ENCODE data around the gene RTP2.

RTP2 gene, protein sequence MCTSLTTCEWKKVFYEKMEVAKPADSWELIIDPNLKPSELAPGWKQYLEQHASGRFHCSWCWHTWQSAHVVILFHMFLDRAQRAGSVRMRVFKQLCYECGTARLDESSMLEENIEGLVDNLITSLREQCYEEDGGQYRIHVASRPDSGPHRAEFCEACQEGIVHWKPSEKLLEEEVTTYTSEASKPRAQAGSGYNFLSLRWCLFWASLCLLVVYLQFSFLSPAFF

DNA sequence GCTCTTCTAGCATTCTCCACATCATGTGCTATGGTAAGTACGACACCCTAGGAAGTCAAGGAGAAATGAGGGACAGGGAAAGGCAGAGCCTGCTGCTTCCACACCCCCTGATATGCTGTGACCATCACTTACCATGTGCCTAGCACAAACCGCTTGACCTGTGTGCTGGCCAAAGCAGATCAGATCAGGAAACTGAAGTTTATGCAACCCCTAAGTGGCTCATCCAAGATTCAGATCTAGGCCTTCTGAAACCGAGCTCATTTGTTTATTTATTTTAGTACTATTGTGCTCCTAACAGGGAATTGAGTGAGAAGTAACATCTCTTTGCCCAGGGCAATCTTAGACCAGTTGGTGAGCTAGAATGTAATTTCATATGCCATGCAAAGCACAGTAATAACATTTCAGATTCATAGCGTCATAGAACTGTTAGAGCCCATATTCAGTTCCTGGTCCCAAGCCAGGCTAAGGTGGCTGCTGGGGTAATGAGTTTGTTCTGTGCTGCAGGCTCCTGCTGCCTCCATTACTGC is at the start of gene RTP2:
Gene RTP2 (minus strand): TSS at position 51 of the 527 bp plus-strand sequence. CDS start 429 bp downstream, outside the sequence.
- DNase-seq = no peak

DNA sequence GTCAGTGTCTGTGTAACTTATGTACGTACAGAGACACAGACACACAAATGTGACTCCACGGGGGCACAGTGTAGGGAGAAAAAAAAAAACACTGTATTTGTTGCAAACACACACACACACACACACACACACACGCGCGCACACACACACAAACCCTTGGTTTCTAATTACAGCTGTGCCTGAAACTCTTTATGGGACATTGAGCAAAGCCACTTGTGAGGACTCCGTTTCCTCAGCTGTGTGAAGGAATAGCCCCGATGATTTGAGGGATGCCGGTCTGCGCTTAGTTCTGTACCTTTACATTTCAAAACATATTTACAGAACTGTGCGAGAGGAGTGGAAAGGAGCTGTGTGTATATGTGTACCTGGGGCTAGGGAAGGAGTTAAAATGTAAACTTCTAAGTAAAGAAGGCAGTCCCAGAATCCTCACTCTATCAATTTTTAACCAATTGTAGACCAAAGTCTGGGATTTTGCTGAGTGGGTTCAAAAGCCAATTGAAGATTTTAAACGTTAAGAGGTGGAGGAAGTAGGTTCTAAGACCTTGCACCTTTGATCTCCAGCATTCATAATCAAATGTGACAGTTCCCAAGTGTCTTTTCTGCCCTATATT is 48.3 kb upstream of the RTP2 start:
- DNase-seq = no peak

- no peak for DNase-seq
These were observed 47.7 kb upstream of the RTP2 start for GRCh38 chr3:187750006-187750512.

DNA sequence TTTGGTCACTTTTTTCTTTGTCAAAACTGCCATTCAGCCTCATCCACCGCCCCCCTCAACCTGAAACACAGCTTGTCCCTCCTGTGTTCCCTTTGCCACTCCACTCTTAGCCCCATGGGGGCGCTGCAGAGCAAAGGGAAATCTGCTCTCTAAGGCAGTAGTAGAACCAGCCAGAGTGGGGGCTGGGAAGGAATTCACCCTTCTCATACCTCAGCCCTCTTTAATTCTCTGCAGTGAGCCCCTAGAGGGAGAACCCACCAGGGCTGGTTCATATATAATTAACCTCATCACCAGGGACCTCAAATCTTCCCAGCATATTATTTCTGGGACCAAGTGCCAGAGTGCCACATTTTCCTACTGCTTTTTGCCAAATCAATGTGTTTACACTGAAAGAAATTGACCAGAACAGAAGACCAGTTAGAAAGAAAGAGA is 45.7 kb upstream of the RTP2 start:
- peak; percentile 70 for DNase-seq

DNA sequence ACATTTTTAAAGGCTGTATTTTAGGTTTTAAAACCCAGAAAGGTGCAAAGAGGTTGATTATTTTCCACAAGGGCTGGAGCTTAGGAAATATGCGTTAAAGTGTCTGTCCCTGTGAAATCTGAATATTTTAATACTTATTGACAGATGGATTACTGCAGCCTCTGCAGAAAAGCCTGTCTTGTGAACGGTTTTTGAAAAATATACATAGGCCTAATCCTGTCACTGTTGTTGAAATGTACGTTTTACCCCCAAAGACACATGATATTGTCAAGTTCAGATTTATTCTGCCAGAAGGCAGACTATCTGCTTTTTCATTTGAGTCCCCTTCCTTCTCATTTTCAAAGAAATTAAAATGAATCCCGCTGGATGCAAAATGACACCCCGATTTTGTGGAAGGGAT is 45.1 kb upstream of the RTP2 start:
- no peak for DNase-seq

- peak; percentile 29 for DNase-seq
These were observed 44.3 kb upstream of the RTP2 start for GRCh38 chr3:187746442-187747281.

GRCh38 chr3:187746059-187746441 is 43.7 kb upstream of the RTP2 start:
- no peak for DNase-seq

DNA sequence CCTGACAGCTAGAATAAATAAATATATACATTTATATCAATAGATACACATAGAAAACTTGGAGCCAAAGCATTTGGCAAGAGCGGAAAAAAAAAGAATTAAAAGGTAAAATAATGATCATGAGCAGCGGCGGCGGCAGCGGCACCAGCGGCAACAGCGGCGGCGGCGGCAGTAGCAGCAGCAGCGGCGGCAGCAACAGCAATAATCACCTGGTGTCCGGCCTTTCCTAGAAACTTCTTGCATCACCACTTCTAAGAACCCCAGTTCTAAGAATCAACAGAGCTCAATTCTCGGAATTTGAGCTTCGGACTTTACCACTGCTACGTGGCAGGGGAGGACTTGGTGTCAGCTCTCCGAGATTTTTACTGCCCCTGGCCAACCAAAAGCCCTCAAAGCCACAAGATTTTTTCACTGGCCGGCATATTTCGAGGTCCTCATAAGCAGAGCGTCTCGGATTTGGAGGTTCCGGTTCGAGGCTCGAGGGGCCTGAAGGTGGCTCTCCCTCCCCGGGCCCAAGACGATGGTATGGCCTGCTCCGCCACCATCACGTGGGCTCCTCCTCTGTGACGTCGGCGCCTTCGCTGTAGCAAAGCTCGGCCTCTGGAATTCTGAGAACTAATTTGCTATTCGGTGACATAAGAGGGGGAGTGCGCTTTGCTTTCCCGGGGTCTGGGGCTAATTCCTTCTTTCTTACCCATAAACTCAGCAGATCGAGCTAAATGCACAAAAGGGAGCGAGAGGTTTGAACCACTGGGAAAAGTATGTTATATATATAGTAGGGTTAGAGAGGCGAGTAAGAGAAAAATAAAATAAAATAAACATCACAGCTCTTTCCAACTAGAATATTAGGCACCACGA is 43.1 kb upstream of the RTP2 start, which contains the start of gene BCL6:
Gene BCL6 (minus strand): TSS at position 268 of the 858 bp plus-strand sequence. CDS start 11,775 bp downstream, outside the sequence.
- peak; percentile 96 for DNase-seq

DNA sequence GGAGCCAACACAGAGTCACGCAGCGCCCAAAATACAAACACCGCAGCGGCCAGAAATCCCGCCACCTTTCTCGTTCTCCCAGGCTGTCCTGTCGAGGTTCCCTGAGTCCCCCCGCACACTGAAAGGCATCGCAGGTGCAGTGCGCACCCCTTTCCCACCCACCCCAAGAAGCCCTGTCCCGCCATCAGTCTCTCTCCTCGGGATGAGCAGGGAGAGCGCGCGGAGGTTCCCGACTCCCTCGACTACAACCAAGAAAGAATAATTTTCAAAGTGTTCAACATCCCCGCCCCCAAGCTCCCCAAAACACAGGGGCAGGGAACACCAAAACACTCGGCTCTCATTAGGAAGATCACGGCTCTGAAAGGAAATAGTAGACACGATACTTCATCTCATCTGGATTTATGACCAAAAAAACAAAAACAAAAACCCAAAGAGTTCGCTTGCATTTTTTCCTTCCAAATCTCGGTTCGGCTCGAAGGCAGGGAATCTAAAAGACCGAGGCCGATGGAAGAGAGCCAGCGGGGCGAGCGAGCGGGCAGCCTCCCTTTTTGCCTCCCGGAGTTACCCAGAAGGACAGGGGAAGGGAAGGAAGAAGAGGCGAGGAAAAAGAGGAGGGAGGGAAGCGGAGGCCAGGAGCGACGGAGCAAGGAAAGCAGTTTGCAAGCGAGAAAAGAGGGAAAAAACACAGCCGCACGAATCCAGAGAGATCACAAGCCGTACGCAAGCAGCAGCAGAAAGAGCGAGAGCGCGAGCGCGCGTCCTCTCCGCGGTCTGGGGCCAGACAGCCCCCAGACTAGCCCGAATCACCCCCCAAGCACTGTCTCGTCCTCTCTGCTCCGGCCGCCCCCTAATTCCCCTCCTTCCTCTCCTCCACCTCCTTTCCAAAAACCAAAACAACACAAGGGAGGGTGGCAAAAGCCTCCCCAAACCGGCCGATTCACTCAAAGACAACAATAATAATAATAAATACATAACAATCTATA is 42.1 kb upstream of the RTP2 start:
- DNase-seq = peak; percentile 61

DNA sequence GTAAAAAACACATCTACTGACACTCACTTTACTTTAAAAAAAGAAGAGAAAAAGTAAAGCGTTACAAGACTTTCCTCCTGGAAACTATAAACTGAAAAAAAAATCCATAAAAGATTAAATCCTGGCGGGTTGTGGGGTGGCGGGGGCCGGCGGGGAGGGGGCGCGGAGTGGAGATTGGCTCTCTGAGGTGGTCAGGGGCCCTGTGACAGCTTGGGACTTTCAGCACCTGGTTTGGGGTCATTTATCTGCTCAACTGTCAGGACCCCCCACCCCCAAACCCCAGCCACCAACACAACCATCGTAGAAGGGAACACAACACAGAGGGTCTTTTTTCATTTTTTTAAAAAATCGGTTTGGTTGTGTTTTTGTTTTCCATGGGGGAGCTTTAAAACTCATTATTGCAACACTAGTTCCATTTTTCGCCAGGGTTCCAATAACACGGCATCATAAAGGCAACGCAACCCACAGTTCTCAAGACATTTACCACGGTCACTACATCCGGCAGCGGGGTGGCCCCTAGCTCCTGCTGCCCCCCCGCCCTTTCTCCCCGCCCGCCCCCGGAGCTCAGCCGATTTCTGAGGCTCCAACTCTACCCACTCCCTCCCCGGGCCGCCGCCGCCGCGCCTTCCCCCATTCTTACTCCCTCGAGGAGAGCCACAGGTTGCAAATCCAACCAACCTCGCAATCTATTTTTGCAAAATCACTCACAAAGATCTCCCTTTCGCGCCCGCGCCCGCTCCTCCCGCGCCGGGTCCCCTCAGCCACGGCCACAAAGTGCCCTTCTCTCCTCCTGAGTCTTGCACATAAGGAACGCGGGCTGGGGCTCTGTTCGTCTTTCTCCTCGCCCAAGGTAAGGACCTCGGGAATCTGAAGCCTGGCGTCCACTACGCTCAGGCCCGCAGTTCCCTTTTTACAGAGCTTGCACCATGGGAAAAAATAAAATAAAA is 41.1 kb upstream of the RTP2 start:
- DNase-seq = peak; percentile 38

- peak; percentile 19 for DNase-seq
These were observed 40.2 kb upstream of the RTP2 start for GRCh38 chr3:187742351-187743171.

GRCh38 chr3:187741403-187742350 is 39.3 kb upstream of the RTP2 start:
- DNase-seq = peak; percentile 64

DNA sequence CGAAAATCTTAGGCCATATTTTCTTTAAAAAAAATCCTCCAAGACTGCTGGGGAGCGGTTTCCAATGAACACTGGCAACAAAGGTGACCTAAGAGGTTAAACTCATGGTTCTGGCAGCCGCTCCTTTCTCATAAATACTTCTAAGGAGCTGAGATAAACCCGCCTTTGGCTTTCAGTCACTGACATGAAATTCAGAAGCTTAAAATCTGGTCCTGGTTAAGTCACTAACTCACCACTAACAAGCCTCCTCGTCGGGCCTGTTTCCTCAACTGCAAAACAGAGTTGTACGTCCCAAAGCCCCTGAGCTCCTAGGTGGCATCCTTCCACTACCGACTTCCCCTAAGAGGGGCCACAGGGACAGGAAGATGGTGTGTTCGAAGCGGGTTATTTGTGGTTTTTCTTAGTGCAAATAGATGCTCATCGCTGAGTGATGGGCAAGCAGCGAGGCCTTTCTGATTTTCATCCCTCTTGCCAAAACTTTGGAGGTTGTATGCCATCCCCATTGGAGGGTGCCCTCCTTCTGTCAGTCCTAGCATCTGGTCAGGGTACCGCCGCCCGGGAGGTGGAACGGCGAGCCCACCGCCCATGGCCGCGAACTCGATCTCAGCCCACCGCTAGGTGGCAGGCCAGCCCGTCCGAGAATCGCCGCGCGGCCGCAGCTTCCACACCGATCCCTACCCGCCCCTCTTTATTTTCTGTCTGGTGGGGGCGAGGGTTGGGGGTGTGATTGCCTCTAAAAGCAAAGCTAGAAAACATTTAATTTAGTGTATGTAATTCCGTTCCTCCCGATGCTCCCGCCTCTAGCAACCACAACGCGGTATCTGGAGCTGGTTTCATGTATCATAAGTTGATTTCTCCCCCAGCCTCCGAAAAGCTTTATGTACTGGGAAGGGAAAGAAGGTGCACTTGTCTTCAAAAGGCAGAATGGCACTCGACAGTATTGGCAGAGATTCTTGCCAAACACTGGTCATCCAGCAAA is 38.4 kb upstream of the RTP2 start:
- DNase-seq = peak; percentile 37

DNA sequence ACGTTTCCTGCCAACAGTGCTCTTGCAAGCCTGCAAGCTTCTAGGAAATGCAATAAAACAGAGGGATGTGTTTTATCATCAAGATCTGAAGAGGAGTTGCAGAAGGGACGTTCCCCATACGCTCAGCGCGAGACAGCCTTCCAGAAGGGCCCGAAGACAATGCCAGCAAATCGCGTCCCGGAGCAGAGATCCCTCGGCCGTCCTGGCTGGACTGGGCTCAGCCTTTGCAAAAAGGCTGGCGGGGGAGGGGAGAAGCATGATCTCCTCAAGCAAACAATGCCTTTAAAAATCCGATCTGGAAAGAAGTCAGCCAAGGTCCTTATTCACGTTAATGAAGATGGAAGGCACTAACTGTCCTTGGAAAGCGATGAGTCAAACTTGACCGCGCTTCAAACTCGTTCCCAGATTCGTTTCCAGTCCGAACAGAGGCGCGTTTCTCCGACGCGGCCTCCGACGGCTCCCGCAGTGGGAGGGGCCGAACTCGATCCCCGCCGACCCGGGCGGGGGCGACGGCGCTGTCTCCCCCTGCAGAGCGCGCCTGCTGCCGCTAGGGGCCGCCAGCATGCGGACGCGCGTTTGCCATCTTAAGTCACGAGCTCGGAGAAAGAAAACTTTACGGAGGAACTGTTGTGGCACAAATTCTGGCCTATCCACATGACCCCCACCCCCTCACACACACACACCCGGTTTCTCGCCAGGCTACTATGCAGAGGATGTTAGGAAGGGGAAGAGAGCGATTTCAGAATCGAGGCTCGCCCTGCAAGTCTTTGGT is 37.4 kb upstream of the RTP2 start:
- peak; percentile 80 for DNase-seq

GRCh38 chr3:187739094-187739560 is 36.8 kb upstream of the RTP2 start:
- DNase-seq = no peak

Measured in kidney glomerular epithelial cell (primary cell).